ENCODE results near the gene ERRFI1.

The ERRFI1 gene

DNA sequence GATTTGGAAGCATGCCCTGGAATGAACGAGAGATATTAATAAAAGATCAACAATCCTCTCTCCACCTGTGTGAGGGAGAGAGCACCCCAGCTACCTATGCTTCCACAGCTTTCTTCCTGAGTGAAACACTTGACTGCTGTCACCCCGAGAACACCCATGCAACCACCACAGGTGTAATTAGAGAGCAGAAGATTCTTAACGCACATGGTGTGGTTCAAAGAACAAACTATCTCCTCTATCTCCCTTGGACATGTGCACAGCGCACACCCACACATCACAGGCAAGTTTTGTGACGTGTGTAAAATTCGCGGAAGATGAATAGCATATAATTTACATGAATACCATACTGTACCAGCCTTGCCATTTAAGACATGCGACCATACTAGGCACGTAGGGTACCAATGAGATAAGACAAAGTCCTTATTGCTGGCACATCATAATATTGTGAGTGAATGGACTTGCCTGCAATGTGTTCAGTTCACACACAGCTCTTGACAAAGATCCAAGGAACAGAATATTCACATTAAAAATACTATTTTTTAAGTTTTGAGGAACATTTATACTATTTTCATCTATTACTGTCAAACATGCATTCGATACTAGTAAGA lies 11.6 kb downstream of the ERRFI1 start:
- no peak overlapping the region for H3K4me3 ChIP-seq (ENCODE audit: low read depth, low read length)
- no peak for TF ChIP-seq CTCF (IDR thresholded peaks at IDR 0.05; ENCODE audit: insufficient read depth, low read depth, low read length, missing control alignments)
- DNase-seq (ENCODE audit: low read depth) = no peak

- no peak overlapping the region for H3K4me3 ChIP-seq (ENCODE audit: low read depth, low read length)
- DNase-seq (ENCODE audit: low read depth) = no peak
- TF ChIP-seq CTCF (IDR thresholded peaks at IDR 0.05; ENCODE audit: insufficient read depth, low read depth, low read length, missing control alignments) = no peak
These were observed 12.3 kb downstream of the ERRFI1 start for GRCh38 chr1:8013800-8014199.

DNA sequence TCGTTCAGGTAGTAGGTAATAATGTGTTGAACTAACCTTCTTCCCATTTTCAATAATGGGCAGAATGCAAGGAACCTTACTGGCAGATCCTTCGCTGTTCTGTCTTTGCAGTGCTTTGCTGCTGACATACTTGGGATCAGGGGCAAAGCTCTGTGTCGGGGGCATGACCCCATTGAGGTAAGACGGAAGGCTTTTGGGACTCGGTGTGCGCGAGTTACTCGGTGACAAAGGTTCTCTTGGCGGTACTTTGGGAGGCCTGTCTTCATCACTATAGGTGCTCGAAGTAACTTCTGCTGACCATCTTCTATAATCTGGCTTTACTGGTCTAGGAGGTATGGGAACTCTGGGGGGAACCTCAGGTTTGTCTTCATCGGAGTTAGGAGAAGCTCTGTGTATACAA lies 12.7 kb downstream of the ERRFI1 start:
- no peak overlapping the region for H3K4me3 ChIP-seq (ENCODE audit: low read depth, low read length)
- no peak for TF ChIP-seq CTCF (IDR thresholded peaks at IDR 0.05; ENCODE audit: insufficient read depth, low read depth, low read length, missing control alignments)
- DNase-seq (ENCODE audit: low read depth) = no peak

DNA sequence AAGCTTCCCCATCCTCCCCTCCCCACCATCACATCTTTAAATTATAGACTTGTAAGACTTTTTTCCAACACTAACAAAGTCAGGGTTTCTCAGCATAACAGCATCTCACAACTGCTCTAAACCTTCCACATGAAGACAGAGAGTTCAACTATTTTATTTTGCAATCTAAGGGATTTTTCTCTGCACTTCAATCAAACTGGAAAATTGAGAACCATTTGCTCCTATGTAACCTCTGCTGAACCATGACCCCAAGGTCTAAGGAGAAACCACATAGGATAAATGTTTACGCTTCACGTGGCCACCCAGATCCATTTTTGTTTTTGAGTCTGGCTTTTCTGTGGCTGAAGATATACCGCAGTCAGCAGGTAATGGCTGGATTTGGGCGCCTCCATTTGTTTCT lies 13.2 kb downstream of the ERRFI1 start:
- no peak for TF ChIP-seq CTCF (IDR thresholded peaks at IDR 0.05; ENCODE audit: insufficient read depth, low read depth, low read length, missing control alignments)
- H3K4me3 ChIP-seq (ENCODE audit: low read depth, low read length) = no peak overlapping the region
- DNase-seq (ENCODE audit: low read depth) = no peak

DNA sequence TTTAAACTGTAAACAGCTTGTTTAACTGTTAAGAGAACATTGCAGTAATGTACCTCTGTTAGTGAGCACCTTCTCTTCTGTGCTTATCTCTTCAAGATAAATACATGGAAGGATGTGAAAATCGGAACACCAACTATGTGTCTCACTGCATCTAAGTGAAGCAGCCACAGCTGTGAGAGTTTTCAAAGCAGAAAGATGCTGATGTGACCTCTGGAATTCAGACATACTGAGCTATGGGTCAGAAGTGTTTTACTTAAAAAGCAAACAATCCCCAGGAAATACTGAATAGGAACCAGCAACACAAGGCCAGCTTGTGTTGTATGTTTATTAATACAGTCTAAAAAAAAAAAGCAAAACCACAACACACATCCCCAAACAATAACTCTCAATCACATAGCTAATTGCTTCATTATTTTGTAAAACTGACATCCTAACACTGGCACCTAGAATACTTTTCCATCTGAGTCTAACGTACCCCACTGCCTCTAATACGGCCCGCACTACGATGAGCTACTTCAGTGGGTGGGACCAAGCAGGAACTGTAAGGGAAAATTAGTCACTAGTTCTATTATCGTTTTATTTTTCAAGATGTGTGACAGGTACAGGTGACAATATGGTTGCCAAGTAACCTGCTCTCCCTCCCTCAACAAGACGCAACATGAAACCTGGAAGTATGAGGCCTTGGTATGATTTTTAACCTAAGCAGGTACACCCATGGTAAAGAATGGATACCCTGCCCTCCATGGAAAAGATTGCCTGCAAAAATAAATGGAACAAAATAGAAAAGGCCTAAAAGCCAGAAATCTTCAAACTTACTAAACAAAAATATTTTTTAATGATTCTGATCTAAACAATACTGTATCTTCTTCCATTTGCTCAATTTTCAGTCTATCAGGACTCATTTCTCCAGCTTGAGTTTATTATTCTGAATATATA lies 13.9 kb downstream of the ERRFI1 start:
- no peak overlapping the region for H3K4me3 ChIP-seq (ENCODE audit: low read depth, low read length)
- DNase-seq (ENCODE audit: low read depth) = no peak
- TF ChIP-seq CTCF (IDR thresholded peaks at IDR 0.05; ENCODE audit: insufficient read depth, low read depth, low read length, missing control alignments) = no peak

GRCh38 chr1:8011016-8011415 lies 15.1 kb downstream of the ERRFI1 start:
- H3K4me3 ChIP-seq (ENCODE audit: low read depth, low read length) = no peak overlapping the region
- no peak for TF ChIP-seq CTCF (IDR thresholded peaks at IDR 0.05; ENCODE audit: insufficient read depth, low read depth, low read length, missing control alignments)
- DNase-seq (ENCODE audit: low read depth) = no peak
